ENCODE data around the gene MBOAT2. TPM values are rescaled to one million over a fixed set of nuclear protein-coding genes. Genes with fewer than 3 reads are reported as not detected.

MBOAT2 gene
- total RNA-seq, 1 donor from 2014 or later, result 1.7 TPM

GRCh38 chr2:8993902-8994278 lies 9.6 kb downstream of the MBOAT2 start:
- no peak for DNase-seq
- peaks cover 3% of the 10 kb centered on the region for H3K27me3 Mint-ChIP-seq
- no peak for TF ChIP-seq CTCF (IDR thresholded peaks at IDR 0.05)
- no peak overlapping the region for H3K27ac Mint-ChIP-seq
- CTCF ChIA-PET, result no interaction called here
- H3K4me1 Mint-ChIP-seq, result no peaks in the 10 kb centered on the region
- no peak overlapping the region for H3K4me3 Mint-ChIP-seq
- H3K9me3 Mint-ChIP-seq, result no peaks in the 10 kb centered on the region
- POLR2A ChIA-PET, result no interaction called here
- intact Hi-C loops (cut with micrococcal nuclease), result no loop called here
- ATAC-seq (ENCODE audit: low read depth), result no peak
- H3K36me3 Mint-ChIP-seq (ENCODE audit: low read depth), result no peaks in the 10 kb centered on the region

GRCh38 chr2:8993196-8993901 lies 10.1 kb downstream of the MBOAT2 start:
- DNase-seq, result no peak
- H3K4me1 Mint-ChIP-seq, result no peaks in the 10 kb centered on the region
- H3K36me3 Mint-ChIP-seq (ENCODE audit: low read depth), result no peaks in the 10 kb centered on the region
- intact Hi-C loops (cut with micrococcal nuclease), result no loop called here
- H3K27ac Mint-ChIP-seq, result no peak overlapping the region
- ChIA-PET POLR2A (no interaction called here), CTCF (no interaction called here)
- ATAC-seq (ENCODE audit: low read depth), result no peak
- H3K9me3 Mint-ChIP-seq, result no peaks in the 10 kb centered on the region
- H3K4me3 Mint-ChIP-seq, result no peak overlapping the region
- no peak for TF ChIP-seq CTCF (IDR thresholded peaks at IDR 0.05)
- peaks cover 3% of the 10 kb centered on the region for H3K27me3 Mint-ChIP-seq

- Mint-ChIP-seq H3K27ac (no peak overlapping the region), H3K4me3 (no peak overlapping the region), H3K36me3 (ENCODE audit: low read depth) (no peaks in the 10 kb centered on the region), H3K27me3 (peaks cover 3% of the 10 kb centered on the region), H3K4me1 (no peaks in the 10 kb centered on the region), H3K9me3 (no peaks in the 10 kb centered on the region)
- TF ChIP-seq CTCF (IDR thresholded peaks at IDR 0.05), result no peak
- intact Hi-C loops (cut with micrococcal nuclease), result no loop called here
- ATAC-seq (ENCODE audit: low read depth) (no peak), DNase-seq (no peak)
- ChIA-PET POLR2A (no interaction called here), CTCF (no interaction called here)
Measured at GRCh38 chr2:8992643-8993042, 10.8 kb downstream of the MBOAT2 start.

GRCh38 chr2:8989536-8990079 lies 13.9 kb downstream of the MBOAT2 start:
- peaks cover 3% of the 10 kb centered on the region for H3K27me3 Mint-ChIP-seq
- H3K27ac Mint-ChIP-seq, result no peak overlapping the region
- H3K36me3 Mint-ChIP-seq (ENCODE audit: low read depth), result no peaks in the 10 kb centered on the region
- intact Hi-C loops (cut with micrococcal nuclease), result no loop called here
- H3K4me3 Mint-ChIP-seq, result no peak overlapping the region
- H3K9me3 Mint-ChIP-seq, result no peaks in the 10 kb centered on the region
- no peak for TF ChIP-seq CTCF (IDR thresholded peaks at IDR 0.05)
- CTCF ChIA-PET, result no interaction called here
- peaks cover 12% of the 10 kb centered on the region for H3K4me1 Mint-ChIP-seq
- POLR2A ChIA-PET, result no interaction called here
- ATAC-seq (ENCODE audit: low read depth) (no peak), DNase-seq (no peak)

GRCh38 chr2:8987410-8987809 lies 16.1 kb downstream of the MBOAT2 start:
- Mint-ChIP-seq H3K4me3 (no peak overlapping the region), H3K9me3 (no peaks in the 10 kb centered on the region), H3K27ac (no peak overlapping the region), H3K36me3 (ENCODE audit: low read depth) (no peaks in the 10 kb centered on the region), H3K27me3 (peaks cover 3% of the 10 kb centered on the region), H3K4me1 (peaks cover 19% of the 10 kb centered on the region)
- CTCF ChIA-PET, result no interaction called here
- no peak for TF ChIP-seq CTCF (IDR thresholded peaks at IDR 0.05)
- no peak for DNase-seq
- intact Hi-C loops (cut with micrococcal nuclease), result no loop called here
- POLR2A ChIA-PET, result no interaction called here
- ATAC-seq (ENCODE audit: low read depth), result no peak
